Stimulated activated CD8-positive, alpha-beta memory T cell treated with anti-CD3 and anti-CD28 coated beads, Interleukin-4, amount 100 ng/mL, for 24 hours (primary cell): ENCODE results near the gene CDC42BPG.

ENCODE experiments used
- DNase-seq: peaks from one replicate; pipeline ENCODE4 v3.0.0-alpha.2; 2020; ENCODE audit warnings: low read depth

The CDC42BPG gene

GRCh38 chr11:64804346-64805210, 39.9 kb downstream of the CDC42BPG start:
- no peak for DNase-seq

- DNase-seq, result no peak
These were observed 40.6 kb downstream of the CDC42BPG start for GRCh38 chr11:64803846-64804345.

GRCh38 chr11:64803158-64803845, 41.2 kb downstream of the CDC42BPG start, which contains the start of gene MAP4K2:
TSS of gene MAP4K2 (minus strand) at chr11:64803214. CDS start at chr11:64803149, 65 bp downstream.
- DNase-seq, result peak; percentile 76

GRCh38 chr11:64802370-64803157, 41.9 kb downstream of the CDC42BPG start:
- DNase-seq, result no peak

GRCh38 chr11:64801561-64802369, 42.7 kb downstream of the CDC42BPG start:
- DNase-seq, result no peak

- no peak for DNase-seq
These were observed 43.3 kb downstream of the CDC42BPG start for GRCh38 chr11:64801158-64801464.

GRCh38 chr11:64800303-64801157, 43.9 kb downstream of the CDC42BPG start:
- DNase-seq, result no peak

GRCh38 chr11:64799623-64800302, 44.7 kb downstream of the CDC42BPG start:
- no peak for DNase-seq

GRCh38 chr11:64799256-64799622, 45.2 kb downstream of the CDC42BPG start:
- no peak for DNase-seq

GRCh38 chr11:64796757-64797541, 47.5 kb downstream of the CDC42BPG start:
- no peak for DNase-seq

GRCh38 chr11:64796047-64796756, 48.3 kb downstream of the CDC42BPG start:
- DNase-seq, result no peak

- no peak for DNase-seq
These were observed 49.9 kb downstream of the CDC42BPG start for GRCh38 chr11:64794526-64794925.

- DNase-seq, result no peak
These were observed 50.9 kb downstream of the CDC42BPG start for GRCh38 chr11:64793271-64794160.

GRCh38 chr11:64792482-64792881, 52.0 kb downstream of the CDC42BPG start:
- DNase-seq, result no peak

GRCh38 chr11:64791781-64792291, 52.6 kb downstream of the CDC42BPG start:
- no peak for DNase-seq

- DNase-seq, result no peak
These were observed 54.0 kb downstream of the CDC42BPG start for GRCh38 chr11:64790205-64791095.
